Activated CD4-positive, alpha-beta memory T cell treated with anti-CD3 and anti-CD28 coated beads for 36 hours (primary cell): Measurements from ENCODE around the gene MRTFB. TPM values are rescaled to one million over a fixed set of nuclear protein-coding genes. Genes with fewer than 3 reads are reported as not detected.
"Not testable (repeated sequence)": the region's sequence is repeated elsewhere in the genome, so short reads cannot be mapped to it uniquely, and the experiment has no call there.

Experiments used
- CTCF ChIA-PET: fragments of 350-600 bp; sonication (Branson Sonifier 250); formaldehyde crosslinking; loops from one replicate; lab custom pipeline; 2021; ENCODE audit warnings: antibody characterized with exemption, inconsistent platforms; lab: Charles Lee
- POLR2A ChIA-PET: fragments of 350-600 bp; sonication (Branson Sonifier 250); formaldehyde crosslinking; loops from one replicate; lab custom pipeline; 2021; ENCODE audit warnings: antibody characterized with exemption; lab: Charles Lee
- DNase-seq: peaks from one replicate; pipeline ENCODE4 v3.0.0-alpha.2; 2020
- H3K27ac Mint-ChIP-seq: one replicate; pipeline ENCODE4 v1.8.0; 2021; ENCODE audit warnings: mixed read lengths
- H3K27me3 Mint-ChIP-seq: one replicate; pipeline ENCODE4 v1.8.0; 2021; ENCODE audit warnings: mixed read lengths
- H3K36me3 Mint-ChIP-seq: one replicate; pipeline ENCODE4 v1.8.0; 2021; ENCODE audit warnings: mixed read lengths
- H3K4me1 Mint-ChIP-seq: one replicate; pipeline ENCODE4 v1.8.0; 2021; ENCODE audit warnings: low read depth, mixed read lengths
- H3K4me3 Mint-ChIP-seq: one replicate; pipeline ENCODE4 v1.8.0; 2021; ENCODE audit warnings: mild to moderate bottlenecking, mixed read lengths
- H3K9me3 Mint-ChIP-seq: one replicate; pipeline ENCODE4 v1.8.0; 2021; ENCODE audit warnings: mixed read lengths
- intact Hi-C: fragments of 100-400 bp; cut with micrococcal nuclease; formaldehyde crosslinking; loops from one replicate; pipeline ENCODE4 v1.15.1; 2023
- total RNA-seq, 2 experiments: library from RNA; stranded (reverse); gene quantifications; one replicate each; pipeline ENCODE4 v1.2.3, GENCODE V29; 2021

The MRTFB gene
- total RNA-seq, 2 experiments from 2014 or later = 8.8 to 9.7 TPM

GRCh38 chr16:14110728-14111251, 39.7 kb downstream of the MRTFB start:
- intact Hi-C loops = no loop called here
- CTCF ChIA-PET = no interaction called here
- no peaks in the 10 kb centered on the region for H3K9me3 Mint-ChIP-seq
- POLR2A ChIA-PET = no interaction called here
- no peaks in the 10 kb centered on the region for H3K36me3 Mint-ChIP-seq
- no peak overlapping the region for H3K4me3 Mint-ChIP-seq
- no peak overlapping the region for H3K27ac Mint-ChIP-seq
- no peaks in the 10 kb centered on the region for H3K27me3 Mint-ChIP-seq
- DNase-seq = no peak
- H3K4me1 Mint-ChIP-seq = peaks cover 15% of the 10 kb centered on the region

GRCh38 chr16:14111713-14112538, 40.8 kb downstream of the MRTFB start:
- no peak for DNase-seq
- Mint-ChIP-seq H3K27me3 (no peaks in the 10 kb centered on the region), H3K4me3 (no peak overlapping the region), H3K4me1 (peaks cover 15% of the 10 kb centered on the region), H3K27ac (no peak overlapping the region), H3K9me3 (no peaks in the 10 kb centered on the region), H3K36me3 (no peaks in the 10 kb centered on the region)
- ChIA-PET POLR2A (no interaction called here), CTCF (no interaction called here)
- intact Hi-C loops = no loop called here

- no peaks in the 10 kb centered on the region for H3K27me3 Mint-ChIP-seq
- ChIA-PET CTCF (no interaction called here), POLR2A (no interaction called here)
- no peaks in the 10 kb centered on the region for H3K9me3 Mint-ChIP-seq
- no peak overlapping the region for H3K27ac Mint-ChIP-seq
- H3K4me1 Mint-ChIP-seq = peaks cover 15% of the 10 kb centered on the region
- H3K4me3 Mint-ChIP-seq = no peak overlapping the region
- intact Hi-C loops = no loop called here
- no peaks in the 10 kb centered on the region for H3K36me3 Mint-ChIP-seq
- no peak for DNase-seq
Measured at GRCh38 chr16:14112539-14112856, 41.4 kb downstream of the MRTFB start.

- CTCF ChIA-PET = no interaction called here
- Mint-ChIP-seq H3K4me1 (peaks cover 13% of the 10 kb centered on the region), H3K36me3 (no peaks in the 10 kb centered on the region), H3K9me3 (no peaks in the 10 kb centered on the region), H3K27ac (no peak overlapping the region), H3K4me3 (no peak overlapping the region), H3K27me3 (no peaks in the 10 kb centered on the region)
- POLR2A ChIA-PET = no interaction called here
- DNase-seq = no peak
- intact Hi-C loops = no loop called here
Measured at GRCh38 chr16:14113344-14113743, 42.2 kb downstream of the MRTFB start.

- Mint-ChIP-seq H3K9me3 (peaks cover 5% of the 10 kb centered on the region), H3K27me3 (no peaks in the 10 kb centered on the region), H3K4me1 (peaks cover 5% of the 10 kb centered on the region), H3K4me3 (no peak overlapping the region), H3K27ac (no peak overlapping the region), H3K36me3 (peaks cover 6% of the 10 kb centered on the region)
- POLR2A ChIA-PET = no interaction called here
- intact Hi-C loops = no loop called here
- no peak for DNase-seq
- CTCF ChIA-PET = no interaction called here
Measured at GRCh38 chr16:14117051-14117450, 45.9 kb downstream of the MRTFB start.

GRCh38 chr16:14119799-14120198, 48.7 kb downstream of the MRTFB start:
- no peaks in the 10 kb centered on the region for H3K27me3 Mint-ChIP-seq
- POLR2A ChIA-PET = no interaction called here
- H3K27ac Mint-ChIP-seq = no peak overlapping the region
- intact Hi-C loops = no loop called here
- CTCF ChIA-PET = no interaction called here
- no peak overlapping the region for H3K4me3 Mint-ChIP-seq
- H3K4me1 Mint-ChIP-seq = no peaks in the 10 kb centered on the region
- H3K9me3 Mint-ChIP-seq = peaks cover 7% of the 10 kb centered on the region
- no peak for DNase-seq
- peaks cover 13% of the 10 kb centered on the region for H3K36me3 Mint-ChIP-seq

GRCh38 chr16:14120335-14120734, 49.2 kb downstream of the MRTFB start:
- Mint-ChIP-seq H3K4me3 (no peak overlapping the region), H3K36me3 (peaks cover 13% of the 10 kb centered on the region), H3K9me3 (peaks cover 7% of the 10 kb centered on the region), H3K27me3 (no peaks in the 10 kb centered on the region), H3K27ac (no peak overlapping the region), H3K4me1 (no peaks in the 10 kb centered on the region)
- intact Hi-C loops = no loop called here
- POLR2A ChIA-PET = no interaction called here
- DNase-seq = no peak
- CTCF ChIA-PET = interaction anchor here (0.8 to 1.2 kb wide), 2 partner anchors 26 to 201 kb away, joined by 3 to 5 read pairs; partner anchors contain the start of gene ERCC4

- Mint-ChIP-seq H3K4me1 (no peaks in the 10 kb centered on the region), H3K9me3 (peaks cover 7% of the 10 kb centered on the region), H3K4me3 (no peak overlapping the region), H3K27me3 (no peaks in the 10 kb centered on the region), H3K36me3 (peaks cover 13% of the 10 kb centered on the region), H3K27ac (no peak overlapping the region)
- CTCF ChIA-PET = interaction anchor here (1.2 kb wide), 1 partner anchor 201 kb away, joined by 5 read pairs; the partner anchor contains the start of gene ERCC4
- POLR2A ChIA-PET = no interaction called here
- intact Hi-C loops = no loop called here
- DNase-seq = no peak
Measured at GRCh38 chr16:14121142-14121541, 50.0 kb downstream of the MRTFB start.

GRCh38 chr16:14121872-14122271, 50.8 kb downstream of the MRTFB start:
- ChIA-PET CTCF (no interaction called here), POLR2A (no interaction called here)
- Mint-ChIP-seq H3K36me3 (peaks cover 13% of the 10 kb centered on the region), H3K4me3 (no peak overlapping the region), H3K9me3 (peaks cover 7% of the 10 kb centered on the region), H3K27me3 (no peaks in the 10 kb centered on the region), H3K4me1 (no peaks in the 10 kb centered on the region), H3K27ac (no peak overlapping the region)
- DNase-seq = no peak
- intact Hi-C loops = no loop called here

GRCh38 chr16:14122430-14122829, 51.3 kb downstream of the MRTFB start:
- H3K9me3 Mint-ChIP-seq, H3K27ac Mint-ChIP-seq, H3K4me3 Mint-ChIP-seq, DNase-seq, POLR2A ChIA-PET, intact Hi-C loops, CTCF ChIA-PET, H3K27me3 Mint-ChIP-seq, H3K4me1 Mint-ChIP-seq: not testable (repeated sequence)
- H3K36me3 Mint-ChIP-seq = peaks cover 13% of the 10 kb centered on the region

- intact Hi-C loops = no loop called here
- ChIA-PET CTCF (no interaction called here), POLR2A (no interaction called here)
- Mint-ChIP-seq H3K27me3 (no peaks in the 10 kb centered on the region), H3K9me3 (peaks cover 3% of the 10 kb centered on the region), H3K27ac (no peak overlapping the region), H3K36me3 (peaks cover 12% of the 10 kb centered on the region), H3K4me3 (no peak overlapping the region), H3K4me1 (no peaks in the 10 kb centered on the region)
- DNase-seq = no peak
Measured at GRCh38 chr16:14125000-14125681, 54.0 kb downstream of the MRTFB start.

GRCh38 chr16:14125708-14126107, 54.6 kb downstream of the MRTFB start:
- intact Hi-C loops = no loop called here
- DNase-seq = no peak
- H3K36me3 Mint-ChIP-seq = peaks cover 12% of the 10 kb centered on the region
- no peaks in the 10 kb centered on the region for H3K4me1 Mint-ChIP-seq
- H3K27ac Mint-ChIP-seq = no peak overlapping the region
- no peak overlapping the region for H3K4me3 Mint-ChIP-seq
- H3K9me3 Mint-ChIP-seq = peaks cover 3% of the 10 kb centered on the region
- ChIA-PET CTCF (interaction anchor here (1.0 to 1.3 kb wide), 2 partner anchors 202 to 206 kb away, joined by 3 to 5 read pairs; partner anchors contain the start of gene ERCC4), POLR2A (no interaction called here)
- no peaks in the 10 kb centered on the region for H3K27me3 Mint-ChIP-seq
